GM19395 (cell line): ENCODE measurements around the gene TCF19.
A peak's percentile ranks its signal among the peaks of the same experiment; 100 is the strongest.

Experiments
- ATAC-seq: cut with Tn5 transposase; IDR thresholded peaks from one replicate; pipeline ENCODE4 v1.9.1; 2021; ENCODE audit warnings: mild to moderate bottlenecking, moderate library complexity; ENCODE audit not compliant: unreplicated experiment

The TCF19 gene

DNA sequence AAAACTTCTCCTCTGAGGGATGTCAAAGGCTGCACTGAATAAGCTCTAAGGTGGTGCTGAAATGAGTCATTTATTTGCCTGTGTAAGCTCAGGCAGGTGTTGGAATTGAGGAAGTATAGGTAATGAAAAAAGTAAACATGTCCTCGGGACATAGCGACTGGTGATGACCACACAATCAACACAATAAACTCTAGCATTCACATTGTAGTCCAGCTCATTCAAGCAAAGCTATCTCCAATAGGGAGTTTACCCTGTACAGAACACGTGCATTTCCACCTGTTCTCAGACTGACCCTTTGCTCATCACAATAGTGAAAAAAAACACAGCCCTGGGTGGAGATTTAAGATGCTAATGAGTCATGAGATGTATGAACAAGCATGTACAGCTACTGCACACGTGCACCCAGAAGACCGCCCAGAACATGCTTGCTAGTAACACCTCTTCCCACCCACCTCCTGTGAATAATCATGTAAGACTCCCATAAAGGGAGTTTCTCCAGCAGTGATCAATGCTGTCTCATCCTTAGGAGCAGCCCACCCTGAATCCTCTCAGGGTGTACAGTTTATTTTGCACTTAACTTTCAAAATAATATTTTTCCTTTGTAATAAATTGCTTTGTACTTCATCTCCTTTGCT lies 45.1 kb downstream of the TCF19 start:
- ATAC-seq, result peak; percentile 58

- no peak for ATAC-seq
Measured at GRCh38 chr6:31204751-31205145, 46.4 kb downstream of the TCF19 start.

DNA sequence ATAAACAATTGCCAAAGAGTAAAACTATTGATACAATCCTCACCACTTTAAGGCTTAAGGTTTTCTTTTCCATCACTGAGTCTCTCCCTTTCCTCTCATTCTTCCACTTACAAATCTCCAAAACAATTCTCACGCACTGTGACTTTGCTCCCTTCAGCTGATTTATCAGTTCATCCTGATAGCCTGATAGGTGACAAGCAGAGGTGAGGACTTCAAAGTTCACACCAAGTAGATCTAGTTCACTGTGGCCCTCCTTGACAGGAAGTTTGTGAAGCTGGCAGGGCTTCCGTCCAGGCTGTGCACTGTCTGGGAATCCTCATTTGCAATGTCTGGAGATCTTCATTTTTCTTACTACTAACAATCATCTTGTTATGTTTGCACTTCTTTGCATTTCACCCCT lies 47.2 kb downstream of the TCF19 start:
- ATAC-seq, result no peak

- no peak for ATAC-seq
Measured at GRCh38 chr6:31208506-31208905, 50.1 kb downstream of the TCF19 start.

DNA sequence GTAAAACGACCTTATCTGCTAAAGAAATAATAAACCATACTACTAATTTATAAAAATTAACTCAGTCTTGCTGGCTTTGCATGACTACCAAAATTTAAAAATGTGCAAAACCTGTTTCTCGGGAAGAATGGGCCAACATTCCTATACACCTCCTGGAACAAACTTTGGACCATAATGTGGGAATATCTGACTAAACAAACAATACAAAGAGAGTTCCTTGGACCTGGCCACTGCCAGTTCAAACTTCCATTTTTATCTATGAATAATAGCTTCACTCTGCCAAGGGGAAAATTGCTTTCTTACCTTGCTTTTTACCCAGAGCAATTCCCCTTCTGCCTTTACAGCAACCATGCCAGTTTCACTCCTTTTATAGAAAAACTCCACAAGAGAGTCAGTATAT lies 50.7 kb downstream of the TCF19 start:
- ATAC-seq, result no peak

GRCh38 chr6:31210123-31210522 lies 51.7 kb downstream of the TCF19 start:
- ATAC-seq, result no peak

DNA sequence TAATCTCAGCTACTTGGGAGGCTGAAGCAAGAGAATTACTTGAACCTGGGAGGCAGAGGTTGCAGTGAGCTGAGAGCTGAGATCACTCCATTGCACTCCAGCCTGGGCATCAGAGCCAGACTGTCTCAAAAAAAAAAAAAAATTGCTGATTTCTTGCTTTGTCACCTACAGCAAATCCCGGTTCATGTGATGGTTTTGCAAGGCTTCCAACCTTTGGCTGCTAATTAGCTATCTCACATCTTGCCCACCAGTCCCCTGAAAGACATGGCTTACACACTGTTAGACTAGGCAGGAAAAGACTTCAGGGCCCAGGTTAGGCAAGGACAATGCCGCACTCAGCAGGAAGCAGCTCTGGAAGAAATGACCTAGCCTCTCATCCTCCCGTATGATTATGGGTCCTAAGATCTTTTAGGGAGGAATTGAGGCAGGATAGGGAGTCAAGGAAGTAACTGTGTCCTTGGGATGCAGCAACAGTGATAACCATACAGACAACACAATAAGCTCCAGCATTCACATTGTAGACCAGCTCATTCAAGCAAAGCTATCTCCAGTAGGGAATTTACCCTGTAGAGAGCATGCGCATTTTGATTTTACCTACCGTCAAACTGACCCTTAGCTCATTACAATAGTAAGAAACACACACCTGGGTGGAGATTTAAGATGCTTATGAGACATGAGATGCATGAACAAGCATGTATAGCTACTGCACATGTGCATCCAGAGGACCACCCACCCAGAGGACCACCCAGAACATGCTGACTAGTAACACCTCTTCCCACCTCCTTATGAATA lies 52.5 kb downstream of the TCF19 start:
- no peak for ATAC-seq
